ENCODE measurements around the gene ETNK2.

The ETNK2 gene

DNA sequence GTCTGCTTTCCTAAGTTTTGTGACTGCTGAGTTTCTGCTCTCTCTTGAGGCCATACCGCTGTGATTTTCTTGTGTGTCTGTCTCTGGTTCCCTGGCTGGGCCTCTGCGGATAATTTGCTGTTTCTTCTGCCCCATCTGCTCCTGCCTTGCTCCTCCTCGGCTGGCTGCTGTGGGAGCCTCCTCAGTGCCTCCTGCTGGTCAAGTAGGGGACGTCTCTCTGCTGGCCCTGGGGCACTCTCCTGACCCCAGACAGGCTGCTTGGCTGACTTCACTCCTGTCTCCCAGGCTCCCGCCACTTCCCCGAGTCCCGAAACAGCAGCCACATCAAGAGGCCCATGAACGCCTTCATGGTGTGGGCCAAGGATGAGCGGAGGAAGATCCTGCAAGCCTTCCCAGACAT, 28.5 kb downstream of the ETNK2 start:
- Histone ChIP-seq H3K27ac (ENCODE audit: low read depth, low read length, severe bottlenecking) (no peak overlapping the region), H3K36me3 (ENCODE audit: control insufficient read depth, insufficient read depth, low read length) (peaks cover 65% of the 10 kb centered on the region)
- 79 to 81% methylated on average over 9 of the region's 9 CpGs for WGBS, 2 experiments (ENCODE audit: insufficient coverage in 2 of 2)

DNA sequence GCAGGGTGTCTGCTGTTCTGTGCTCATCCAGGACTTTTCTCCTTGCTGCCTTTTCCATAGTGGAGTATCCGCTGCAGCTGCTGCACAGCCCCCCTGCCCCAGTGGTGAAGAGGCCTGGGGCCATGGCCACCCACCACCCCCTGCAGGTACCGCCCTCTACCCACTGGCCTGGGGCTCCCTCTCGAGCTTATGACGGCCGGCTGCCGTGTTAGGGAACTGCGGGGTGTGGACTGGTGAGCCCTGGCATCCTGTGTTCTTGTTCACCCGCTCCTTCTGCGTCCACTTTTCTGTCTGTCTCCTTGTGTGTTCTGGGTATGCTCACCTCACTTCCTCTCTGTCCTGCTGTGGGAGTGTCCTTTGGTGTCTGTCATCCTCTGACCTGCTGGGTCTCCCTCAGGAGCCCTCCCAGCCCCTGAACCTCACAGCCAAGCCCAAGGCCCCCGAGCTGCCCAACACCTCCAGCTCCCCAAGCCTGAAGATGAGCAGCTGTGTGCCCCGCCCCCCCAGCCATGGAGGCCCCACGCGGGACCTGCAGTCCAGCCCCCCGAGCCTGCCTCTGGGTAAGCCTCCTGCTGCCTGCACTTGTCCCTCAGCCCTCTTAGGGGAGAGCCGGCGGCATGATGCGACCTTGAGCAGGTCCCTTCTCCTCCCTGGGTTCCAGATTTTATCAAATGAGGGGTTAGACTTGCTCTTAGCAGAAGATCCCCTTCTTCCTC, 29.8 kb downstream of the ETNK2 start:
- H3K27ac ChIP-seq (ENCODE audit: low read depth, low read length, severe bottlenecking), result no peak overlapping the region
- no peaks in the 10 kb centered on the region for H3K4me1 ChIP-seq (ENCODE audit: control insufficient read depth, insufficient read depth, low read length, poor library complexity, severe bottlenecking)
- no peaks in the 10 kb centered on the region for H3K9me3 ChIP-seq (ENCODE audit: control insufficient read depth, low read length)
- peaks cover 74% of the 10 kb centered on the region for H3K36me3 ChIP-seq (ENCODE audit: control insufficient read depth, insufficient read depth, low read length)
- no peak overlapping the region for H3K4me3 ChIP-seq (ENCODE audit: extremely low read depth, insufficient read depth, low read length, poor library complexity, severe bottlenecking)
- 94 to 98% methylated on average over 11 of the region's 17 CpGs for WGBS, 2 experiments (ENCODE audit: insufficient coverage in 2 of 2)

More for the DNA sequence above, 28.5 kb downstream of the ETNK2 start:
- Histone ChIP-seq H3K9me3 (ENCODE audit: control insufficient read depth, low read length) (no peaks in the 10 kb centered on the region), H3K4me3 (ENCODE audit: extremely low read depth, insufficient read depth, low read length, poor library complexity, severe bottlenecking) (no peak overlapping the region), H3K4me1 (ENCODE audit: control insufficient read depth, insufficient read depth, low read length, poor library complexity, severe bottlenecking) (no peaks in the 10 kb centered on the region)

DNA sequence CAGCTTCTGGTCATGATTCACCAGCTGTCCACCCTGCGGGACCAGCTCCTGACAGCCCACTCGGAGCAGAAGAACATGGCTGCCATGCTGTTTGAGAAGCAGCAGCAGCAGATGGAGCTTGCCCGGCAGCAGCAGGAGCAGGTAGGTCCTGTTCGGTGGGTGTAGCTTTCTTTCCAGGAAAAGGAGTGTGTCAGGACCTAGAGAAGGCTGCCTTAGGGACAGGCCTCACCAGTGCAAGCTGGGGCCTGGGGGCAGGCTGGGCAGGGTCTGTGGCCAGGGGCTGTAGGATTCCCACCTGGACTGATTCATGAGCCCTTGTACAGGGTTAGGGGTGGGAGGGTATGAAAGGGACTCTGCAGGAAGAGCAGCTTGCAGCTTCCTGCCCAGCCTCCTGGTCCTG, 35.3 kb downstream of the ETNK2 start:
- H3K4me1 ChIP-seq (ENCODE audit: control insufficient read depth, insufficient read depth, low read length, poor library complexity, severe bottlenecking), result peaks cover 7% of the 10 kb centered on the region
- WGBS, 2 experiments (ENCODE audit: insufficient coverage in 2 of 2), result 83 to 96% methylated on average over 3 to 4 of the region's 4 CpGs
- no peak overlapping the region for H3K4me3 ChIP-seq (ENCODE audit: extremely low read depth, insufficient read depth, low read length, poor library complexity, severe bottlenecking)
- no peak overlapping the region for H3K27ac ChIP-seq (ENCODE audit: low read depth, low read length, severe bottlenecking)
- H3K36me3 ChIP-seq (ENCODE audit: control insufficient read depth, insufficient read depth, low read length), result peaks cover 61% of the 10 kb centered on the region
- no peaks in the 10 kb centered on the region for H3K9me3 ChIP-seq (ENCODE audit: control insufficient read depth, low read length)

- H3K4me1 ChIP-seq (ENCODE audit: control insufficient read depth, insufficient read depth, low read length, poor library complexity, severe bottlenecking), result peaks cover 7% of the 10 kb centered on the region
- H3K27ac ChIP-seq (ENCODE audit: low read depth, low read length, severe bottlenecking), result no peak overlapping the region
- H3K9me3 ChIP-seq (ENCODE audit: control insufficient read depth, low read length), result no peaks in the 10 kb centered on the region
- H3K4me3 ChIP-seq (ENCODE audit: extremely low read depth, insufficient read depth, low read length, poor library complexity, severe bottlenecking), result no peak overlapping the region
- peaks cover 50% of the 10 kb centered on the region for H3K36me3 ChIP-seq (ENCODE audit: control insufficient read depth, insufficient read depth, low read length)
- WGBS, 2 experiments (ENCODE audit: insufficient coverage in 2 of 2), result 83 to 94% methylated on average over 1 to 2 of the region's 4 CpGs
Measured at GRCh38 chr1:204115116-204115515, 36.7 kb downstream of the ETNK2 start.

GRCh38 chr1:204114606-204115005, 37.2 kb downstream of the ETNK2 start:
- H3K36me3 ChIP-seq (ENCODE audit: control insufficient read depth, insufficient read depth, low read length), result peaks cover 45% of the 10 kb centered on the region
- WGBS, 2 experiments (ENCODE audit: insufficient coverage in 2 of 2), result 67 to 100% methylated on average over 1 to 3 of the region's 4 CpGs

GRCh38 chr1:204113896-204114295, 37.9 kb downstream of the ETNK2 start:
- no peaks in the 10 kb centered on the region for H3K9me3 ChIP-seq (ENCODE audit: control insufficient read depth, low read length)
- WGBS, 2 experiments (ENCODE audit: insufficient coverage in 2 of 2), result 92 to 100% methylated on average over 1 of the region's 1 CpG
- no peak overlapping the region for H3K27ac ChIP-seq (ENCODE audit: low read depth, low read length, severe bottlenecking)
- H3K4me3 ChIP-seq (ENCODE audit: extremely low read depth, insufficient read depth, low read length, poor library complexity, severe bottlenecking), result no peak overlapping the region
- H3K4me1 ChIP-seq (ENCODE audit: control insufficient read depth, insufficient read depth, low read length, poor library complexity, severe bottlenecking), result peaks cover 9% of the 10 kb centered on the region
- H3K36me3 ChIP-seq (ENCODE audit: control insufficient read depth, insufficient read depth, low read length), result peaks cover 38% of the 10 kb centered on the region

More at GRCh38 chr1:204114606-204115005, 37.2 kb downstream of the ETNK2 start:
- Histone ChIP-seq H3K4me1 (ENCODE audit: control insufficient read depth, insufficient read depth, low read length, poor library complexity, severe bottlenecking) (peaks cover 7% of the 10 kb centered on the region), H3K27ac (ENCODE audit: low read depth, low read length, severe bottlenecking) (no peak overlapping the region), H3K9me3 (ENCODE audit: control insufficient read depth, low read length) (no peaks in the 10 kb centered on the region), H3K4me3 (ENCODE audit: extremely low read depth, insufficient read depth, low read length, poor library complexity, severe bottlenecking) (no peak overlapping the region)

DNA sequence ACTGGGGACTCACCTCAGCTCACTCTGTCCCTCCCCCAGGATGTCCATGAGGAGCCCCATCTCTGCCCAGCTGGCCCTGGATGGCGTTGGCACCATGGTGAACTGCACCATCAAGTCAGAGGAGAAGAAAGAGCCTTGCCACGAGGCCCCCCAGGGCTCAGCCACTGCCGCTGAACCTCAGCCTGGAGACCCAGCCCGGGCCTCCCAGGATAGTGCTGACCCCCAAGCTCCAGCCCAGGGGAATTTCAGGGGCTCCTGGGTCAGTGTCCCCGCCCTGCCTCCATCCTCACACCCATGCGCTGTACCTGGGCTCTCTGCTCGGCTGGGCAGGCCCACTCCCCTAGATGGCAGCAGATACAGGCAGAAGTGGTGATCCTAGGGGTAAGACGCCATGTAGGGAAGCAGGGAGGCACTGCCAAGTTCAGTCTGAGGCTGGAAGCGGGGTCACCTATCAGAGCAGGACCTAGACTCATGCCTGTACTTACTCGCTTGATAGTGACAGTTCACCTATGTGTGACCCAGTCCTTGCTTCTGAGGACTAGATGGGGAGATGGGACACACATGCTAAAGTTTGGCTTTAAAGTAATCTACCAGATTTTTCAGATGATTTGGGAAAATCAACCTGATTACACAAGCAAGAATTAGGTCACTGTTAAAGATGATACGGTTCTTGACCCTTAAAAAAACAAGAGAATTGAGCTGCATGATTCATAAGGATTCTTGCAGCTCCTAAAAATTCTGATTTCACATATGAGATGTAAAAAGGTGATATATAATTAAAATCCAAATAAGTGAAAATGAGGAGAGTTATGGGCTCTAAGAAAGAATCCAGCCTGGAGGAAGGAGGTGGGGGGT, 38.7 kb downstream of the ETNK2 start:
- peaks cover 31% of the 10 kb centered on the region for H3K36me3 ChIP-seq (ENCODE audit: control insufficient read depth, insufficient read depth, low read length)
- no peaks in the 10 kb centered on the region for H3K9me3 ChIP-seq (ENCODE audit: control insufficient read depth, low read length)
- no peak overlapping the region for H3K27ac ChIP-seq (ENCODE audit: low read depth, low read length, severe bottlenecking)
- H3K4me3 ChIP-seq (ENCODE audit: extremely low read depth, insufficient read depth, low read length, poor library complexity, severe bottlenecking), result no peak overlapping the region
- WGBS, 2 experiments (ENCODE audit: insufficient coverage in 2 of 2), result 85 to 89% methylated on average over 8 to 10 of the region's 11 CpGs
- peaks cover 9% of the 10 kb centered on the region for H3K4me1 ChIP-seq (ENCODE audit: control insufficient read depth, insufficient read depth, low read length, poor library complexity, severe bottlenecking)

DNA sequence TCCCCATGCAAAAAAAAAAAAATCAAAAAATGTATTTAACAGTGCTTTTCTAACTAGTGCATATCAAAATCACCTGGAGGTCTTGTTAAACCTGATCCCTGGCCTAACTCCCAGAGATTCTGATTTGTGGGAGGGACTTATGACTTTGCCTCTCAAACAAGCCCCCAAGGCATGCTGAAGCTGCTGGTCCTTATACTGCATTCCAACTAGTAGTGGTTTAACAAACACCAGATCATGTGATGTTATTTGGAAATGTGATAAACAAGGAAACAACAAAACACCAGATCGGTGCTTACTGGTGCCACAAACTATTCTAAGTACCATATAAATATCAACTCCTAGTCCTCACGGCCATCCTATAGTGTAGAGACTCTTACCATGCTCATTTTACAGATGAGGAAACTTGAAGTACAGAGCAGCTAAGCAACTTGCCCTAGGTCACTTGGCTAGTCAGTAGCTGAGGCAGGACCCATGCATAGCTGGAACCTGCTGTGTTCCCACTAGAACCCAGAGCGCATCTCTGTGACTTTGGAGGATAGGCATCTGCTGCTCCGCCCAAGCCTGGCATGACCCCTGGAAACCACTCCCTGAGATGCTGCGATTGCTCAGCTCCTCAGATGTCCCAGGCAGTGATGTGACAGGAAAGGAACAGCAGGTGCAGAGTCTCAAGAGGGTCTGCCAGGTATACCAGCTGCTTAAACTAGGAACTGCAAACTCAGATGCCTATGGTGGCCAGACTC, 40.8 kb downstream of the ETNK2 start:
- no peak overlapping the region for H3K4me3 ChIP-seq (ENCODE audit: extremely low read depth, insufficient read depth, low read length, poor library complexity, severe bottlenecking)
- no peaks in the 10 kb centered on the region for H3K9me3 ChIP-seq (ENCODE audit: control insufficient read depth, low read length)
- peaks cover 9% of the 10 kb centered on the region for H3K4me1 ChIP-seq (ENCODE audit: control insufficient read depth, insufficient read depth, low read length, poor library complexity, severe bottlenecking)
- peaks cover 14% of the 10 kb centered on the region for H3K36me3 ChIP-seq (ENCODE audit: control insufficient read depth, insufficient read depth, low read length)
- H3K27ac ChIP-seq (ENCODE audit: low read depth, low read length, severe bottlenecking), result no peak overlapping the region
- WGBS, 2 experiments (ENCODE audit: insufficient coverage in 2 of 2), result 93 to 96% methylated on average over 3 to 4 of the region's 5 CpGs

DNA sequence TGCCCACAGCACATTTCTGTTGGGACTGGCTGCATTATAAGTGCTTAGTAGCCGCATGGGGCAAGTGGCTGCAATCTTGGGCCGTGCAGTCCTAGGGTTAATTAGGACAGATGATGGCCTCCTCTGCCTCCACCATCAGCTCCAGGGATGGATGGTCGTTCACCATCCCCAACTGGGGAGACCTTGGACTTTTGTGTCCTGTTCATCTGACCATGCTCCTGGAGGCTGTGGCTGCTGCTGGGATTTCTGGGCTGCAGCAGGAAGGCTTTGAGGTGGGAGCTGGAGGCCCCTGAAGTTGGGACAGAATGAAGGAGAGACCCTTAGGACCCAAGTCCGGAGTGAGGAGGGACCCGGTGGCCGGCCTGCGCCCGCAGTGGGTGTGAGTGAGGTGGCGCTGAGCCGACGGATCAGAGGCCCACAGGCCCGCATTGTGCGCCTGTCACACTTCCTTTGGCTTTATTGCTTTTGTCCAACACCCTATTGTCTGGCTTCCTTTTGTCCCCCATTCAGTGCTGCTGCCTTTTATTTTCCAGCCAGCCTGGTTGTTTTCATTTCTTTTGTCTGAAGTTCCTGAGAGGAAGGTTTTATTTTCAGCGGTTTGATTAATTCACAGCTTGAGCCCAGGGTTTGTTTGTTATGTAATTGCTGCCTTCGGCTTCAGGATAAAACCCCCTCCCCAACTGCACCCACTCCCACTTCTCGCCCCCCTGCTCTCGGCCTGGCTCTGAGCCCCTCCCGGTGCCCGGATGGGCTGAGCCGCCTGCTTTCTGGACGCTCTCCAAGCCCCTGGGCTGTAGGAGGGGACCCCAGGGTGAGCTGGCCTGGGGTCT, 43.3 kb downstream of the ETNK2 start:
- WGBS, 2 experiments (ENCODE audit: insufficient coverage in 2 of 2), result 33% methylated on average over 10 to 11 of the region's 21 CpGs
- no peaks in the 10 kb centered on the region for H3K36me3 ChIP-seq (ENCODE audit: control insufficient read depth, insufficient read depth, low read length)
- H3K4me1 ChIP-seq (ENCODE audit: control insufficient read depth, insufficient read depth, low read length, poor library complexity, severe bottlenecking), result peaks cover 21% of the 10 kb centered on the region
- no peak overlapping the region for H3K4me3 ChIP-seq (ENCODE audit: extremely low read depth, insufficient read depth, low read length, poor library complexity, severe bottlenecking)
- peak overlapping the region; percentile 68 for H3K27ac ChIP-seq (ENCODE audit: low read depth, low read length, severe bottlenecking)
- no peaks in the 10 kb centered on the region for H3K9me3 ChIP-seq (ENCODE audit: control insufficient read depth, low read length)

GRCh38 chr1:204107892-204108291, 44.0 kb downstream of the ETNK2 start:
- WGBS, 2 experiments (ENCODE audit: insufficient coverage in 2 of 2), result 100% methylated on average over 1 of the region's 2 CpGs; no CpG with 5 or more reads in 1 of the 2 experiments
- Histone ChIP-seq H3K27ac (ENCODE audit: low read depth, low read length, severe bottlenecking) (no peak overlapping the region), H3K4me1 (ENCODE audit: control insufficient read depth, insufficient read depth, low read length, poor library complexity, severe bottlenecking) (peaks cover 26% of the 10 kb centered on the region), H3K36me3 (ENCODE audit: control insufficient read depth, insufficient read depth, low read length) (no peaks in the 10 kb centered on the region), H3K9me3 (ENCODE audit: control insufficient read depth, low read length) (no peaks in the 10 kb centered on the region), H3K4me3 (ENCODE audit: extremely low read depth, insufficient read depth, low read length, poor library complexity, severe bottlenecking) (no peak overlapping the region)
